HG03175 (cell line): ENCODE measurements around the gene LONP2.
"Not testable (repeated sequence)": the region's sequence is repeated elsewhere in the genome, so short reads cannot be mapped to it uniquely, and the experiment has no call there.

Experiments
- ATAC-seq: cut with Tn5 transposase; IDR thresholded peaks from one replicate; pipeline ENCODE4 v1.9.1; 2021; ENCODE audit warnings: mild to moderate bottlenecking, moderate library complexity; ENCODE audit not compliant: unreplicated experiment

Gene LONP2

DNA sequence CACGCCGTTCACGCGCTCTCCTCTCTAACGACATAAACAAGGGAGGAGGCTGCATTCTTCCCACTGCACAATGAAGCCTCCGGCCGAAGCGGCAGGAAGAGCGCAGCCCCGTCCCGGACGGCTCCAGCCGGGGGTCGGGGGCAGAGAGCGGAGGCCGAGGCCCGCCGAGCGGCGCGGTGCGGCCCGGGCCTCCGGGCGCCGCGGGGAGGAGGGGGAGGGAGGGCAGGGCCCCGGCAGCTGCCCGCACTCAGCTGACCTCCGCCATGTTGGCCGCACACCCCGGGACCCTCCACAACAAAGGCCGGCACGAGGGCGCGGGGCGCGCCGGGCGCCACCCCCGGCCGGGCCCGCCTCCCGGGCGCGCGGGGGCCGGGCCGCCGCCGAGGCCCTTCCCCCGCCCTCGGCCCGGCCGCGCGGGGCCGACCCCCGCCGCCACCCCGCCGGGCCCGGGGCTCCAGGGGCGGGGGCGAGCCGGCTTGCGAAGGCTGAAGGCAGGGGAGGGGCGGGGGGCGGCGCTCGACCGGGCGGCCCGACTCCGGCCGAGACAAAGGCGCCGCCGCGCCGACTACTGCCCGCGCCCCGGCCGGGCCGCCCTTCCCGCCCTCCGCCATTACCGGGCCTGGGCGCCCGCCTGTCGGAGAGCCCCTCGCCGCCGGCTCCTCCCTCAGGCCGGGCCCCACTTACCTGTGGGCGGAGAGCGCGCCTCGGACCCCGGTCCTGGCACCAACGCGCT is 140.6 kb downstream of the LONP2 start:
- ATAC-seq, result peak; percentile 55

DNA sequence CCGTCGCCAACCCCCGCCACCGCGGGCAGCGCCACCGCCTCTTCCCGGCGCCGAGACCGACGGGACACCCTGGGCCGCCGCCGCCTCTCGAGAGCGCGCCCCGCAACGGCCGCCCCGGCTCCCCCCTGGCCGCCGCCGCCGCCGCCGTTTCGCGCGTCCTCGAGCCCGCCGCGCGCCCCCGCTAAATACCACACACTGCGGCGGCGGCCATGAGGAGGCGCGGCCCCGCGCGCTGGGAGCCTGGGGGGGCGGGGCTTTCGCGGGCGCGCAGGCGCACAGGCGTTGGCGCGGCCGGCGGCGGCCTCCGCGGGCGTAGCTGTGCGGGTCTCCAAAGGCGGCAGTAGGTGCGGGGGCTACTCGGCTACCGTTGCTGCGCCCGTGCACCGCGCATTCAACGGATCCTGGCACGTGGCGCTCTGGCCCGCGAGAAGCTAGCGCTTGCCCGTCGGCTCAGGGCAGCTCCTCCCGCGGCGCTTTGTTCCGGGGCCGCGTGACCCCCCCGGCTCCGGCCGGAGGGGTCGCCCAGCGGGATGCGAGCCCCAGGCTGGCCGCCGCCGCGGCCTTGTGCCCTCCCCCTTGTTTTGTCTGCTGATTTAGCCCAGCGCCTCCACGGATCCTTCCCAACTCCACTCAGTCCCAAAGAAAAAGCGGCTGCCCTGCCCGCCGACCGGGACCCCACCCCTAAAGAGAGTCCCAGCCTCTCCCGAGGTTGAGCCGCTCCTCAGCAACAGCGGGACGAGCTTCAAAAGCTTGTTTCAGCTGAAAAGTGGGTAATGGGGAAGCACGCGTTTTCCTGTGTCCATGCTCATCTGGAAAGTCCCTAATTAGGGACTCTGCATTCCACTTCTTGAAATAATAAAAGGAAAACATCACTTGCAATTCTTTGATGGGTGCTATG is 141.4 kb downstream of the LONP2 start, which contains the start of gene SIAH1:
SIAH1 (minus strand) TSS at position 161 of the 898 bp plus-strand sequence. CDS start 22,985 bp downstream, outside the sequence.
- peak; percentile 66 for ATAC-seq

DNA sequence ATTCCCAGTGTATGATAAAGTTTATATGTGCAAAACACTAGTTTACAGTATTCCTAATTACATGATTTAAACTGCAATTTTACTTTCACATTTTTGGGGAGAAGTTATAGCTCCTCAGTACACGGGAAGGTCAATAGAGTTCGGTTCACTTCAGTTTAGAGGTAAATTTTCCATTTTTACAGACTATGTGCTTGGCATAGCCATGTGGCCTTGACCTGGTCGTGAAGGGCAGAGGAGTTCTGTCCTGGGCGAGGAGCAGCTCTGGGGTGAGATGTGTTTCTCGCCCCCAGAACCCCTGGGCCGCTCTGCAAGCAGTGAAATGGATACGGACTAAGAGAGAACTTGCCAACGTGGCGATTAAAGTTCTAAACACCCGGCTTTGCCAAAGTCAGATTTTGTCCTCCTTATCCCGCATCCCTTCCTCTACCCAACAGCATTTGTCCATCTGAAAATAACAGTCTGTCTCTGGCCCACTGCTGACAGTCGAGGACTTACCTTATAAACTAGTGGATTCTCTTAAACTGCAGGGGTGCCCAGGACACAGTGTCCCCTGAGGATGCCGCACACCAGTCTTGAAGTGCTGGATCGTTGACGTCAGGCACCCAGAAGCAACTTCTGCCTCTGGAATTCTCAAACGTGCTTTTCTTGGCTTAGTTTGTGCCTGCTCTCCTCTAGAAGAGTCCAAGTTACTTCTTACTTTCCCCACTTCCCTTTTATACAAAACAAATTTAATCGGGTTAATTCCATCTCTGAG is 142.6 kb downstream of the LONP2 start:
- ATAC-seq, result no peak

DNA sequence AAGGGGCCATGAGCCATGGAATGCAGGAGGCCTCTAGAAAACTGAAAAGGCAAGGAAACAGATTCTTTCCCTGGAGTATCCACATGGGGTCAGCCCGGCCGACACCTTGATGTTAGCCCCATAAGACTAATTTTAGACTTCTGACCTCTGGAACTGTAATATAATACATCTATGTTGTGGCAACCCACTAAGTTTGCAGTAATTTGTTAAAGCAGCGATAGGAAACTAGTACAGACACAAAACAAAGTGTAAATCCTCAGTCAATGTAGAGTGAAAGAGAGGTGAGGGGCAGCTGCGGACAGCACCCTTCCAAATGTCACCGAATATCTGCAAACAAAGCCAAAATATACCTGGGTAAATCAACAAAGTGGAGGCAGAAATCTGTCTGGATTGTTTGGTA is 148.3 kb downstream of the LONP2 start:
- ATAC-seq, result no peak

DNA sequence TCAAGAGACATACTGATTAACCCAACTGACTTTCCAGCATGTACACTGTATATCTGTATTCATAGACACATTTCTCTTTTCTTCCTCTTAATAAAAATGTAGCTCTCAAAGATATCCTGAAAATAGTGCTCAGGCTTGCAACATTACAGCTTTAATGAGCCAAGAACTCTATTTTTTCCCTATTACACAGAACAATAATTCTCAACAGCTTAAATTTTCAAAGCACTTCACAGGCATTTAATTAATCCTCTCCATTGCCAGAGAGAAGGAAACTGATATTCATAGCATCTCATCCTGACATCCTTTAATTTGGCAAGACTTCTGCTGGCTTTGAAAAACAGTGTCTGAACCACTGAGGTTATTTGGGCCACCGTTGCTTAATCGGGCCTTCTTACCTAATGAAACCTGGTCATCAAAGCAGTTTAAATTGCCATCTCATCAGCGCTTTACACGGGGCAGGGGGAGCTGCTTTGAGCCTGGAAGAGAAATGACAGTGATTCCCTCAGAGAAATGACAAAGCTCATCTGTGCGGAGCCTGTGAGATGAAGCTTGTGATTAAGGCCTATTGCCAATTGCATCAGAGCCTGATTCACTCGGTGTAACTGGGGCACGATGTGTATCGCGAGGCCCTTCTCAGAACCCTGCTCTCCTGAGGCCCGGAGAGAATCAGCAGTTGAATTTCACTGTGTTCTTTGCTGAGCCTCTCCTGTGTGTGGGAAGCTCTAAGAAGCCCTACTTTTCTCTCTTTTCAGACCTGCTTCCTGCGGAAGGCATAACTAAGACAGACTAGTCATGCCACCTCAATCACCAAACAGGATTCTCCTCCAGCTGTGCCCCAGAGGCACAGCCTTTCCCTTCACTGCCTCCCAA is 149.6 kb downstream of the LONP2 start:
- no peak for ATAC-seq

DNA sequence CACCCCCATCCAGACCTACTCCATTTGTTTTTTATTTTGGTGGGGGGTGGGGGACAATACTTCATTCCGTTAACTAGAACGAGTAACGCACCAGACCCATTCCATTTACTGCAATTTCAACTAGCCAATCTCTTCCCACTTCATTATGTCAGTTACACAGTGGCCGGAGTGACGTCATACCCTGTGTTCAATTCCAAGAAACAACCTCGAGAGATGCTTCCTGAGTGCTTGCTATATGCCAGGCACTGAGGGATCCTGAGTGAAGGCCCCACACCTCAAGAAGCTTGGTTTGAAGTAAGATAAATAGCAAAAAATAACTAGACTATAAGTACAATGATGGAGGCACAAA is 150.2 kb downstream of the LONP2 start:
- no peak for ATAC-seq

DNA sequence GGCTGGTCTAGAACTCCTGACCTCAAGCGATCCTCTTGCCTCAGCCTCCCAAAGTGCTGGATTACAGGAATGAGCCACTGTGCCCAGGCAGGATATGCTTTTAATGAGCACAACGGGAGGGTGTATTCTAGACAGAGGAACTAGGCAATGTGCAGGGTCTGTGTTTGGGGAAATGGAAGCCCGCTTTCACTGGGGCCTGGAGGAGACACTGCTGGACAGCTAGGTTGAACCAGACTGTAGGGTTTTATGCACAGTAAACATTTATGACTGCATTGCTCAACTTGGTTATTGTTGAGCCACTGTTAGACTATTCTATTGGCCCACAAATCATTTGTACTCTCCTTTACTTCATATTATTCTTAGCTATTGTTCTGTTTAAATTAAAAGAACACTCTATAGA is 151.3 kb downstream of the LONP2 start:
- ATAC-seq, result no peak

DNA sequence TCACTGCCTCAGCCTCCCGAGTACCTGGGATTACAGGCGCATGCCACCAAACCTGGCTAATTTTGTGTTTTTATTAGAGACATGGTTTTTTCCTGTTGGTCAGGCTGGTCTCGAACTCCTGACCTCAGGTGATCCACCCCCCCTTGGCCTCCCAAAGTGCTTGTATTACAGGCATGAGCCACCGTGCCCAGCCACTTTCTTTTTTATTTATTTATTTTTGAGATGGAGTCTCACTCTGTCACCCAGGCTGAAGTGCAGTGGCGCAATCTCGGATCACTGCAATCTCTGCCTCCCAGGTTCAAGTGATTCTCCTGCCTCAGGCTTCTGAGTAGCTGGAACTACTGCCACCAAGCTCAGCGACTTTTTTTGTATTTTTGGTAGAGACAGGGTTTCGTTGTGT is 158.4 kb downstream of the LONP2 start:
- not testable (repeated sequence) for ATAC-seq

DNA sequence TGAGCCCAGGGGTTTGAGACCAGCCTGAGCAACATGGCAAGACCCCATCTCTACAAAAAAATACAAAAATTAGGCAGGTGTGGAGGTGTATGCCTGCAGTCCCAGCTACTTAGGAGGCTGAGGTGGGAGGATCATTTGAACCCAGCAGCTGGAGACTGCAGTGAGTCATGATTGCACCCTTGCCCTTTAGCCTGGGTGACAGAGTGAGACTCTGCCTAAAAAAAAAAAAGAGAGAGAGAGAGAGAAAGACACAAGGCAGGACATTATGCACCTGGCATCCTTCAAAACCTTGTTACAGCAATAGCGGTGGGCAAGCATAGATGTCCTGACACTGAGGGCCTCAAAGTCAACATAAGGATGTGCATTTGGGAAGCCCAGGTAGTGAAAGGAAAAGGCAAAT is 161.1 kb downstream of the LONP2 start:
- ATAC-seq, result no peak

DNA sequence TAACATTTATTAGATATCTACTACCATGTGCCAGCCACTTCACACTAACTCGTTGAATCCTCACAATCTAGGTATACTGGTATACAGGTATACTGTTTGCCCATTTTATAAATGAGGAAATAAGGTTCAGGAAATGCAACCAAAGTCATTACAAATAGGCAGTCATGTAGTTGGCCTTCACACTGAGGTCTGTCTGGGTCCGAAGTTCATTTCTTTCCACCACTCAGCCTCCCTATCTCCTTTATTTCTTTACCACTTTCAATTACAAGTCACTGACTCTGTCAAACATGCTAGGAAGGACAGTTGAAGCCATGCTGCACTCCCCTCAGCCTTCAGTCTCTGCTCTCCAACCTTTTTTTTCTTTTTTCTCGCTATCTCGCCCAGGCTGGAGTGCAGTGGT is 161.8 kb downstream of the LONP2 start:
- no peak for ATAC-seq
